SU-DHL-6 (cell line): ENCODE measurements around the gene AMZ1.

ENCODE experiments used
- H2AFZ ChIP-seq: fragments of 200-600 bp; sonication (generic); 2 replicates; pipeline ENCODE4 v1.6.1; 2014; ENCODE audit warnings: low read depth, mild to moderate bottlenecking, moderate library complexity, mixed read lengths, antibody characterized with exemption, low read length; ENCODE audit not compliant: severe bottlenecking
- H3F3A ChIP-seq: fragments of 200-600 bp; shearing (Covaris generic); 2 replicates; pipeline ENCODE4 v1.6.0; 2016; ENCODE audit warnings: antibody characterized with exemption, mild to moderate bottlenecking; ENCODE audit not compliant: insufficient read depth
- H3K27ac ChIP-seq: fragments of 200-600 bp; sonication (generic); 2 replicates; pipeline ENCODE4 v1.5.1; 2016; ENCODE audit warnings: low read depth, mild to moderate bottlenecking, low read length, moderate library complexity, mixed read lengths
- H3K27me3 ChIP-seq: fragments of 200-600 bp; sonication (generic), shearing (Covaris generic); 2 replicates; pipeline ENCODE4 v1.6.0; 2014; ENCODE audit warnings: mild to moderate bottlenecking, low read length
- H3K36me3 ChIP-seq: fragments of 200-600 bp; sonication (generic); 2 replicates; pipeline ENCODE4 v1.6.1; 2014; ENCODE audit warnings: mild to moderate bottlenecking, low read length, mixed read lengths
- H3K4me2 ChIP-seq: fragments of 300-600, 200-600 bp; shearing (Covaris generic), sonication (generic); 2 replicates; pipeline ENCODE4 v1.6.0; 2014; ENCODE audit warnings: low read length, low read depth, mild to moderate bottlenecking; ENCODE audit not compliant: poor library complexity, severe bottlenecking
- H3K4me3 ChIP-seq: fragments of 200-600 bp; sonication (generic); 2 replicates; pipeline ENCODE4 v1.5.1; 2014; ENCODE audit warnings: antibody characterized with exemption, low read length, mild to moderate bottlenecking, mixed read lengths; ENCODE audit not compliant: insufficient read depth, poor library complexity, severe bottlenecking
- H3K79me2 ChIP-seq: fragments of 200-600 bp; sonication (generic); 2 replicates; pipeline ENCODE4 v1.6.1; 2014; ENCODE audit warnings: mild to moderate bottlenecking, low read length, moderate library complexity; ENCODE audit not compliant: insufficient read depth
- H3K9ac ChIP-seq: fragments of 200-600 bp; sonication (generic); 2 replicates; pipeline ENCODE4 v1.7.0; 2014; ENCODE audit warnings: mild to moderate bottlenecking, low read length
- H3K9me2 ChIP-seq: fragments of 200-600 bp; sonication (generic); replicated peaks from 2 replicates; pipeline ENCODE4 v1.6.1; 2014; ENCODE audit warnings: low read length; ENCODE audit not compliant: insufficient read depth
- H3K9me3 ChIP-seq: fragments of 200-600 bp; sonication (generic); 2 replicates; pipeline ENCODE4 v1.6.1; 2014; ENCODE audit warnings: low read length, mixed read lengths; ENCODE audit not compliant: insufficient read depth
- H4K20me1 ChIP-seq: fragments of 200-600 bp; sonication (generic); 2 replicates; pipeline ENCODE4 v1.6.1; 2014; ENCODE audit warnings: low read depth, mild to moderate bottlenecking, antibody characterized with exemption, low read length, moderate library complexity, mixed read lengths
- CTCF ChIP-seq: fragments of 200-600 bp; sonication (generic); IDR thresholded peaks from one replicate; pipeline ENCODE4 v1.5.1; 2017; ENCODE audit warnings: antibody characterized with exemption, mild to moderate bottlenecking, low read length, moderate library complexity; ENCODE audit not compliant: insufficient read depth, poor library complexity, severe bottlenecking
- EZH2phosphoT487 ChIP-seq: fragments of 200-600 bp; sonication (generic), shearing (Covaris generic); conservative IDR thresholded peaks from 2 replicates; pipeline ENCODE4 v1.6.1; 2018; ENCODE audit warnings: mild to moderate bottlenecking, antibody characterized with exemption, low read length, moderate library complexity, mixed read lengths

AMZ1 gene

GRCh38 chr7:2699289-2699620 lies 11.3 kb downstream of the AMZ1 start:
- Histone ChIP-seq H3K27me3 (no peaks in the 10 kb centered on the region), H3K79me2 (no peaks in the 10 kb centered on the region), H3K9ac (peak overlapping the region; percentile 62), H3F3A (peaks cover 20% of the 10 kb centered on the region), H3K4me3 (peak overlapping the region; percentile 19), H3K4me2 (peak overlapping the region; percentile 72), H2AFZ (peak overlapping the region; percentile 33), H3K36me3 (no peaks in the 10 kb centered on the region), H3K9me3 (no peaks in the 10 kb centered on the region), H3K9me2 (no peaks in the 10 kb centered on the region), H4K20me1 (no peaks in the 10 kb centered on the region), H3K27ac (peak overlapping the region; percentile 93)
- TF ChIP-seq EZH2phosphoT487 (no peak), CTCF (no peak)

DNA sequence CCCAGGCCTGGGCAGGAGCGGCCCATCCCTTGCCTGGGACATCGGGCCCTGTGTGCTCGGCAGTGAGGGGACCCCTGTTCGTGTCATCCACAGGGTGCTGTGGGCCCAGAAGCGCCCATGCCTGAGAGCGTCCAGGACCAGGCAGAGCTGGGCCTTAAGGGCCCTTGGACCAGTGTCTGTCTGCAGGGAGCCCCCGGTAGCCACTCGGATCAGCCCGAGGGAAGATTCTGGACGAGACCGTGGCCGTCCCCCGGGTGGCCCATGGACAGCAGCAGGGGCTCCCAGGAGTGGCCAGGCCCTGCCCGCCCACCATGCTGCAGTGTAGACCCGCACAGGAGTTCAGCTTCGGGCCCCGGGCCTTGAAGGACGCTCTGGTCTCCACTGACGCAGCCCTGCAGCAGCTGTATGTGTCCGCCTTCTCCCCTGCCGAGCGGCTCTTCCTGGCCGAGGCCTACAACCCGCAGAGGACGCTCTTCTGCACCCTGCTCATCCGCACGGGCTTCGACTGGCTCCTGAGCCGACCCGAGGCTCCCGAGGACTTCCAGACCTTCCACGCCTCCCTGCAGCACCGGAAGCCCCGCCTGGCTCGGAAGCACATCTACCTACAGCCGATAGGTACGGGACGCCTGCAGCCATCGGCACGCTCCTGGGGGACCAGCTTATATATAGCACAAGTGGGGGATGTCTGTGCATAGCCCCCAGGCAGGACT lies 12.3 kb downstream of the AMZ1 start:
- peak overlapping the region; percentile 62 for H3K9ac ChIP-seq
- no peaks in the 10 kb centered on the region for H3K9me3 ChIP-seq
- peaks cover 20% of the 10 kb centered on the region for H3F3A ChIP-seq
- H3K4me2 ChIP-seq, result peak overlapping the region; percentile 72
- H4K20me1 ChIP-seq, result no peaks in the 10 kb centered on the region
- no peaks in the 10 kb centered on the region for H3K9me2 ChIP-seq
- no peaks in the 10 kb centered on the region for H3K27me3 ChIP-seq
- no peak overlapping the region for H2AFZ ChIP-seq
- H3K36me3 ChIP-seq, result no peaks in the 10 kb centered on the region
- TF ChIP-seq CTCF (no peak), EZH2phosphoT487 (no peak)
- H3K79me2 ChIP-seq, result no peaks in the 10 kb centered on the region
- H3K4me3 ChIP-seq, result no peak overlapping the region
- peak overlapping the region; percentile 93 for H3K27ac ChIP-seq

DNA sequence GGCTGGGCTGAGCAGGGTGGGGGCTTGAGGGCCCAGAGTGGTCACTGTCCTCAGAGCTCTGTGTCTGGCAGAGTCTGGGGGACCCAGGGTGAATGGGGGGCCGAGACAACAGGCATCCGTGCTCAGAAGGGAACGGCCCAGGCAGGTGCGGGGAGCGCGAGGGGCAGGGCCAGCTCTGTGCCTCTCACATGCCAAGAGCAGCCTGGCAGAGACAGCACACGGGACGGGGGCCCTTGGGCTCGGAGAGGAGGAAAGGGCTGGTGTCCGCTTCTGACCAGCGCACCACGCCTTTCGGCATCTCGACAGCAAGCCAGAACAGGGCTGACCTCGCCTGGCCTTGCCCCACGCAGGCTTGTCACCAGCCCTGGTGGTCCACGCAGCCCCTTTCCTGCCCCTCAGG lies 13.4 kb downstream of the AMZ1 start:
- Histone ChIP-seq H3F3A (peaks cover 20% of the 10 kb centered on the region), H3K9me3 (no peaks in the 10 kb centered on the region), H4K20me1 (no peaks in the 10 kb centered on the region), H3K79me2 (no peaks in the 10 kb centered on the region), H3K9me2 (no peaks in the 10 kb centered on the region), H3K9ac (no peak overlapping the region), H3K27ac (no peak overlapping the region), H3K27me3 (no peaks in the 10 kb centered on the region), H2AFZ (no peak overlapping the region), H3K36me3 (no peaks in the 10 kb centered on the region), H3K4me3 (no peak overlapping the region), H3K4me2 (no peak overlapping the region)
- TF ChIP-seq CTCF (no peak), EZH2phosphoT487 (no peak)
